HFF-Myc (cell line): Measurements from ENCODE around the gene TRAPPC5.

Experiments
- DNase-seq: peaks from one replicate; pipeline ENCODE4 v3.0.0-alpha.2; 2011; ENCODE audit warnings: low read depth; ENCODE audit errors: extremely low read depth
- H3K4me3 ChIP-seq: replicated peaks from 2 replicates; pipeline ENCODE4 v1.5.1; 2011; ENCODE audit warnings: low read depth, mild to moderate bottlenecking, control low read depth, low read length
- TF ChIP-seq, protein P1 (sequence below): IDR thresholded peaks from 2 replicates; pipeline ENCODE4 v1.5.1; 2012; ENCODE audit warnings: mild to moderate bottlenecking, low read depth, low read length, control low read depth; ENCODE audit errors: missing control alignments

The TRAPPC5 gene

DNA sequence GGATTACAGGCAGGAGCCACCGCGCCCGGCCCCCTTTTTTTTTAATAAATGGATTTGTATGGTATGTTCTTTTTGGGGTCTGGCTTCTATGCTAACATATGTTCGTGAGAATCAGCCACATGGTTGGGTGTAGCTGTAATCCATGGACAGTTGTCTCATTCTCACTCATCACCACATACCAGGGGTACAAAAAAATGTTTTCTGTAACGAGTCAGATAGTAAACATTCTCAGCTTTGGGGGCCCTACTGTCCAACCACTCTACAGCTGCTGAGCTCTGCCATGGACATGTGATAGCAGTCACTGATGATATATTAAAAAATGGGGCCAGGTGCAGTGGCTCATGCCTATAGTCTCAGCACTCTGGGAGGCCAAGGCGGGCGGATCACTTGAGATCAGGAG is 16.9 kb upstream of the TRAPPC5 start:
- DNase-seq = no peak
- H3K4me3 ChIP-seq = no peak overlapping the region
- TF ChIP-seq, protein P1, sequence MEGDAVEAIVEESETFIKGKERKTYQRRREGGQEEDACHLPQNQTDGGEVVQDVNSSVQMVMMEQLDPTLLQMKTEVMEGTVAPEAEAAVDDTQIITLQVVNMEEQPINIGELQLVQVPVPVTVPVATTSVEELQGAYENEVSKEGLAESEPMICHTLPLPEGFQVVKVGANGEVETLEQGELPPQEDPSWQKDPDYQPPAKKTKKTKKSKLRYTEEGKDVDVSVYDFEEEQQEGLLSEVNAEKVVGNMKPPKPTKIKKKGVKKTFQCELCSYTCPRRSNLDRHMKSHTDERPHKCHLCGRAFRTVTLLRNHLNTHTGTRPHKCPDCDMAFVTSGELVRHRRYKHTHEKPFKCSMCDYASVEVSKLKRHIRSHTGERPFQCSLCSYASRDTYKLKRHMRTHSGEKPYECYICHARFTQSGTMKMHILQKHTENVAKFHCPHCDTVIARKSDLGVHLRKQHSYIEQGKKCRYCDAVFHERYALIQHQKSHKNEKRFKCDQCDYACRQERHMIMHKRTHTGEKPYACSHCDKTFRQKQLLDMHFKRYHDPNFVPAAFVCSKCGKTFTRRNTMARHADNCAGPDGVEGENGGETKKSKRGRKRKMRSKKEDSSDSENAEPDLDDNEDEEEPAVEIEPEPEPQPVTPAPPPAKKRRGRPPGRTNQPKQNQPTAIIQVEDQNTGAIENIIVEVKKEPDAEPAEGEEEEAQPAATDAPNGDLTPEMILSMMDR = no peak

DNA sequence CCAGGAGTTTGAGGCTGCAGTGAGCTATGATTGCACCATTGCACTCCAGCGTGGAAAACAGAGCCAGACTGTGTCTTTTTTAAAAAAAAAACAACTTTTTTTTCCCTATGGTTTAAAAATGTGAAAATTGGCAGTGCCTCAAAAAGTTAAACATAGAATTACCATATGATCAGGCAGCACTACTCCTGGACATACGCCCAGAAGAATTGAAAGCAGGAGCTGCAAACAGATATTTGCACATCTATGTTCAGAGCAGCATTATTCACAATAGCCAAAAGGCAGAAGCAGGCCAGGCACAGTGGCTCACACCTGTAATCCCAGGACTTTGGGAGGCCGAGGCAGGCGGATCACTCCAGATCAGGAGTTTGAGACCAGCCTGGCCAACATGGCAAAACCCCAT is 15.6 kb upstream of the TRAPPC5 start:
- TF ChIP-seq, protein P1 = no peak
- no peak overlapping the region for H3K4me3 ChIP-seq
- no peak for DNase-seq

DNA sequence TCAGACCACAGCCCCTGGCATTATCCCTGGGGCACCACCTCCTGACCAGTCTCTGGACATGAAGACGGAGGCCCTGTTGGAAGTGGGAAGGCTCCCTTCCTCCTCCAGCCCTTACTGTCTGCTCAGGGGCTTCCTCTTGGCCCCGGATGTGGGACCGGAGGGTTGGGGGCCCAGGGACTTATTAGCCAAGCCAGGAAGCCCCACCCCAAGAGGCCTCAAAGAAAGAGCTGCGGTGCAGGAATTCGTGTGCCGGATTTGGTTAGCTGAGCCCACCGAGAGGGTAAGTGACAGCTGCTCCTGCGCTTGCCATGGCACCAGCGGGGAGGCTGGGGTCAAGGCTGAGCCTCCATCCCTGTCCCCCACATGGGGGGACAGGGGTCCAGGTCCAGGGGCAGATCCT is 11.8 kb upstream of the TRAPPC5 start, which contains the start of gene RETN:
Gene RETN, plus strand, starts transcription at position 208 of the 400 bp plus-strand sequence. CDS start 278 bp downstream, outside the sequence.
- DNase-seq = no peak
- H3K4me3 ChIP-seq = no peak within 1 kb of the TSS
- TF ChIP-seq, protein P1 = no peak

DNA sequence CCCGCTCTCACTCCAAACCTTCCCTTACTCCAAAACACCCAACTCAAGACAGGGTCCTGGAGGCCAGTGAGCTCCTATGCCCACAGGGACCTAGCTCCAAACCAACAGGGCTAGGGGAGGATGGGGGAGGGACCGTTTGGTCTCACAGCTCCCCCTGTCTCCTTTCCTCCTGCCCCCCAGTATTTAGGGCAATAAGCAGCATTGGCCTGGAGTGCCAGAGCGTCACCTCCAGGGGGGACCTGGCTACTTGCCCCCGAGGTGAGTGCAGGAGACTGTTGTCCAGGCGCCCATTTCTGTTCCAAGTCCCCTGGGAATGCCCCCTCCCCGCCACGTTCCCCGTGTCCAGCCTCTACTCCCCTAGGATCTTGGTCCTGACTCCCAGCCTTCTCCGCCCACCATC is 11.0 kb upstream of the TRAPPC5 start:
- H3K4me3 ChIP-seq = no peak overlapping the region
- TF ChIP-seq, protein P1 = no peak
- no peak for DNase-seq

DNA sequence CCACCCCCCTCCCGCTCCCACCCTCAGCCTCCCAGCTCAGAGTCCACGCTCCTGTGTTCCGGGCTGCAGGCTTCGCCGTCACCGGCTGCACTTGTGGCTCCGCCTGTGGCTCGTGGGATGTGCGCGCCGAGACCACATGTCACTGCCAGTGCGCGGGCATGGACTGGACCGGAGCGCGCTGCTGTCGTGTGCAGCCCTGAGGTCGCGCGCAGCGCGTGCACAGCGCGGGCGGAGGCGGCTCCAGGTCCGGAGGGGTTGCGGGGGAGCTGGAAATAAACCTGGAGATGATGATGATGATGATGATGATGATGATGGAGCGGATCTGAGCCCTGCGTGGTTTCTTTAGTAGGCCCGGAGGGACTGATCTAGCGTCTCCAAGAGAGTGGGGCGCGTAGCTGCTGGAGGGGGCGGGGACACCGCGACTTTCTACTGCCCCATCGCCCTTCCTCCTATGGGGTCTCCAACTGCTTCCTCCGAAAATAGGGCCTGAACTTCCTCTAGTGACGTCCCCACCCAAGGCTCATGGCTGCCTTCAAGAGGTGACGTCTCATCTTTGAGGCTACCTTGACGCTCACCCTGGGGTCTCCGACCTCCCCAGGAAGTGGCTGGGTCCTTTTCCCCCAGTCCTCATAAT is 10.4 kb upstream of the TRAPPC5 start:
- no peak overlapping the region for H3K4me3 ChIP-seq
- DNase-seq = no peak
- TF ChIP-seq, protein P1 = no peak

DNA sequence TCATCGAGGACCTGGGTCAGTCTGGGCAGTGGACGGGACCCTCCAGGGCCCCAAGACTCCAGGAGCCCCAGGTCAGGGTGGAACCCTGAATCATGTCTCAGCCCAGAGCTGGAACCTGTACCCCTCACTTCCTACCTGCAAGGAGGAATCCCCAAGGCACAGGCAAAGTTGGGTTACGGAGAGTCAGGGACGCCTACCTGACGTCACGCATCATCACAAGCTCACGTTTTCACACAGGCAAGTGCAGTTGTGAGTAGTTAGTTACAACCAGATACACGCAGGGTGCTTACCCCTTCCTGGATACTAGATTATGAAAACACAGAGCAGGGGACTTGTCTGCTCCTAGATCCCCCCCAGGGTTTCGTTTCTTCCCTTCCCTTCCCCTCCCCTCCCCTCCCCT is 9.8 kb upstream of the TRAPPC5 start:
- no peak for DNase-seq
- H3K4me3 ChIP-seq = no peak overlapping the region
- TF ChIP-seq, protein P1 = no peak

DNA sequence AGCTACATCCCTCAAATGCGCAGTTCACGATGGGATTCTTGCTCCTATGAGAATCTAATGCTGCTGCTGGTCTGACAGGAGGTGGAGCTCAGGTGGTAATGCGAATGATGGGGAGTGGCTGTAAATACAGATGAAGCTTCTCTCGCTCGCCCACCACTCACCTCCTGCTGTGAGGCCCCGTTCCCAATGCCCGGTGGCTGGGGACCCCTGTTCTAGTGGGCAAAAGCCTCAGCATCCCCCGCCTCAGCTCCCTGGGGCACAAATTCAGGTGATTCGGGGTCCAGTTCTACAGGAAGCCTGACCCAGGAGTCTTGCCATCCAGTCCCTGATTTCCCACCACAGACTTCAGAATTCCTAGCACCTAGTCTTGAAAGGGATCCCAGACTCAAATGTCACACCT is 8.1 kb upstream of the TRAPPC5 start:
- TF ChIP-seq, protein P1 = no peak
- no peak overlapping the region for H3K4me3 ChIP-seq
- DNase-seq = no peak
